ENCODE data around the gene CFAP97D2. TPM values are rescaled to one million over a fixed set of nuclear protein-coding genes. Genes with fewer than 3 reads are reported as not detected.

CFAP97D2 gene
- total RNA-seq, 1 donor from 2014 or later = not detected

DNA sequence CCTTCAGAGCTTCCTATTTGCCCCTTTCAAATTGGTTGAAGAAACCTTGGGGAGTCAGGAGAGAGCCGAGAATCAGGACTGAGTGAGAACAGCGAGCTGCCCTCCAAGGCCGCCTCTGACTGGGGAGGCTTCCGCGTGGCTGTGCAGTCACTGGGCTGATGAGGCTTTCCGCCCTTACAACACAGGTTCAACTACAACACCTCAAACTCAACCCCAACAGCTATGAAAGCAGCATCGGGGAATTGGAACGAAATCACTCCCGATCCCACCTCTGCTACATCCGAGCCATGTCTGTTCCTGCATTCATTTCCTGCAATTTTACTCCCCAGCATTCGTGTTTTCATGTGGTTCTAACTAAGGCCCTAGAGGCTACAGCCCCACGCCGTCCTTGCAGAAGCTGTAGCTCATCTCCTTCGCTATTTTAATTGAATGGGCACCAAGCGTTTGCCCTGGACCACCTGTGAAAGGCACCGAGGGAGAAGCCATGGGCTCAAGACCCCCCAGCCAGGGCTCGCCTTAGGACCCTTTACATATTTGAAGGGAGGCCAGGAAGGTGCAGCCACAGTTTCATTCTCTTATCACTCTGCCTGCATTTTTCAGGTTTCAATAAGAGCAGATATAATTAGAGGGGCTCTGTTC is 34.3 kb upstream of the CFAP97D2 start:
- TF ChIP-seq CTCF (IDR thresholded peaks at IDR 0.05; ENCODE audit: unreplicated experiment) = no peak
- no peaks in the 10 kb centered on the region for H3K9me3 Mint-ChIP-seq (ENCODE audit: unreplicated experiment)
- H3K27me3 Mint-ChIP-seq (ENCODE audit: unreplicated experiment) = no peaks in the 10 kb centered on the region
- peaks cover 10% of the 10 kb centered on the region for H3K4me1 Mint-ChIP-seq (ENCODE audit: unreplicated experiment)
- no peak overlapping the region for H3K4me3 Mint-ChIP-seq (ENCODE audit: unreplicated experiment)
- H3K27ac Mint-ChIP-seq (ENCODE audit: unreplicated experiment) = no peak overlapping the region
- DNase-seq (ENCODE audit: low spot score) = no peak
- no peaks in the 10 kb centered on the region for H3K36me3 Mint-ChIP-seq (ENCODE audit: low read depth, unreplicated experiment)

DNA sequence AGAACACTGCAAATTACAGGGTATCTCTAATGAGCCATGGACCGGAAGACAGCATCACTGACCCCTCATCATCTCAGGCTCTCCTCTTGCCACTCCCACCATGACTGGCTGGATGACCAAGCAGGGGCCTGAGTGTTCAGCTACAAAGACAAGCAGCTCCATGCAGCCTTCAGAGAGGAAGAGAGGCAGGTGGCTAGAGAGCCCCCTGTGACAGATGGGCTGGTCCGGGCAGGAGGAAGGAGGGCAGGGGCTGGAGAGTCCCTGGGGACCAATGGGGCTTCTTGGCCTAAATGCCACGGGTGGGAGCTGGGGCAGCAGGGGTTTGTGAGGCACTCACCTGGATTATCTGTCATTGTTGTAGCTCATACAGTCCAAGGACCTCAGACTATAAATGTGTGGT is 33.8 kb upstream of the CFAP97D2 start:
- Mint-ChIP-seq H3K27ac (ENCODE audit: unreplicated experiment) (no peak overlapping the region), H3K9me3 (ENCODE audit: unreplicated experiment) (no peaks in the 10 kb centered on the region), H3K4me1 (ENCODE audit: unreplicated experiment) (peaks cover 10% of the 10 kb centered on the region), H3K27me3 (ENCODE audit: unreplicated experiment) (peaks cover 1% of the 10 kb centered on the region), H3K36me3 (ENCODE audit: low read depth, unreplicated experiment) (no peaks in the 10 kb centered on the region), H3K4me3 (ENCODE audit: unreplicated experiment) (no peak overlapping the region)
- DNase-seq (ENCODE audit: low spot score) = no peak
- no peak for TF ChIP-seq CTCF (IDR thresholded peaks at IDR 0.05; ENCODE audit: unreplicated experiment)

DNA sequence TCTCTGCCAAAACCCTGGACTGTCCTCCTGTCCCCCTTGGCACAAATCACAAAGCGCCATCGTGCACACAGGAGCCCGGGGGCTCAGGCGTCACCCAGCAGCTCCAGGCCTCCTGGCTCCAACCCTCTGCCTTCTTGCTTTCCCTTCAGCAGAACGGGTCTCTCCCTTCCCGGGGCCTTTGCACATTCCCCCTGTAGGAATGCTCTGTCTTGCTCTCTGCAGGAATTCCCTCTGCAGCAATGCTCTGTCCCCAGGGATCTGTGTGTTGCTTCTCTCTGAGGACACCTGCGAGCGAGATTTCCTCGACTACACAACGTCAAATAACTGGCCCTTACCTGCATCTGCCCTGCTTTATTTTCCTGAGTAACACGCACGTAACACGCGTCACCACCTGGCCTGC is 33.3 kb upstream of the CFAP97D2 start:
- TF ChIP-seq CTCF (IDR thresholded peaks at IDR 0.05; ENCODE audit: unreplicated experiment) = no peak
- DNase-seq (ENCODE audit: low spot score) = no peak
- no peak overlapping the region for H3K4me3 Mint-ChIP-seq (ENCODE audit: unreplicated experiment)
- H3K27me3 Mint-ChIP-seq (ENCODE audit: unreplicated experiment) = peaks cover 1% of the 10 kb centered on the region
- peaks cover 10% of the 10 kb centered on the region for H3K4me1 Mint-ChIP-seq (ENCODE audit: unreplicated experiment)
- H3K9me3 Mint-ChIP-seq (ENCODE audit: unreplicated experiment) = no peaks in the 10 kb centered on the region
- no peak overlapping the region for H3K27ac Mint-ChIP-seq (ENCODE audit: unreplicated experiment)
- no peaks in the 10 kb centered on the region for H3K36me3 Mint-ChIP-seq (ENCODE audit: low read depth, unreplicated experiment)

DNA sequence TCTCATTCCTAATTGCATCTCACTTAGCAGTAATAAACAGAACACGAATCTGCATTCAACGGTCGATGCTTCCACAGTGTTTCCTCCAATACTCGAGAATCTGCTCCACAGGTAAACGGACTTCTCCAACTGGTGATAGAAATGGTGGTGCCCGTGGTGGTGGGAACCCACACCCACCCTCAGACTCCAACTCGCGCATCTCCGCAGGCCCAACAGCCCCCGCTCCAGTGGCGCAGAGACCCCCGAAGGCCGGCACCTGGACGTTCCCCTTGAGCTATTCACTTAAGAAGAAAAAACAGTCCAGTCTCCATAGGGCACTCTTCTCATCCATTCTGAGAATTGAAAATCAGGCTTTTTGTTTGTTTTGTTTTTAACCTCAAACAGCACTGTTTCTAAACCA is 32.9 kb upstream of the CFAP97D2 start:
- H3K36me3 Mint-ChIP-seq (ENCODE audit: low read depth, unreplicated experiment) = no peaks in the 10 kb centered on the region
- H3K27ac Mint-ChIP-seq (ENCODE audit: unreplicated experiment) = no peak overlapping the region
- peaks cover 1% of the 10 kb centered on the region for H3K27me3 Mint-ChIP-seq (ENCODE audit: unreplicated experiment)
- no peak for DNase-seq (ENCODE audit: low spot score)
- no peak for TF ChIP-seq CTCF (IDR thresholded peaks at IDR 0.05; ENCODE audit: unreplicated experiment)
- H3K9me3 Mint-ChIP-seq (ENCODE audit: unreplicated experiment) = no peaks in the 10 kb centered on the region
- H3K4me1 Mint-ChIP-seq (ENCODE audit: unreplicated experiment) = peaks cover 10% of the 10 kb centered on the region
- no peak overlapping the region for H3K4me3 Mint-ChIP-seq (ENCODE audit: unreplicated experiment)

DNA sequence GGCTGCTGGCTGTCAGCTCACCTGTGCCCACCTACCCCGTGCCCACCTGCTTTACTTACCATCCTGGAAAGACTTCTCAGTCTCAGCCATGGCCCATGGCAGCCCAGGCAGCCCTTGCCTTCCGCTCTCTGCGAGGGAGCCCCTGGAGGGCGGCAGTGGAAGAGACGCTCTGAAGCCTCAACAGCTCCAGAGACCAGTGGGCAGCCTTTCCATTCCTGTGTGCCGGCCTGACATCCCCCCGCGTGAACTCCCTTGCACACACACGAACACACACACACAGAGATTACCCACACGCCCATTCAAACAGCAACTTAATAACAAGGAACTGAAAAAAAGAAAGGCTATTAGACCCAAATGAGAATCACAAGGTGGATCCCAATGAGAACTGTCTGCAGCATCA is 32.4 kb upstream of the CFAP97D2 start:
- Mint-ChIP-seq H3K4me3 (ENCODE audit: unreplicated experiment) (no peak overlapping the region), H3K36me3 (ENCODE audit: low read depth, unreplicated experiment) (no peaks in the 10 kb centered on the region), H3K4me1 (ENCODE audit: unreplicated experiment) (peaks cover 10% of the 10 kb centered on the region), H3K27ac (ENCODE audit: unreplicated experiment) (peak overlapping the region; percentile 40), H3K27me3 (ENCODE audit: unreplicated experiment) (peaks cover 1% of the 10 kb centered on the region), H3K9me3 (ENCODE audit: unreplicated experiment) (no peaks in the 10 kb centered on the region)
- peak; percentile 53 for DNase-seq (ENCODE audit: low spot score)
- no peak for TF ChIP-seq CTCF (IDR thresholded peaks at IDR 0.05; ENCODE audit: unreplicated experiment)
